ENCODE data around the gene NEK9. TPM values are rescaled to one million over a fixed set of nuclear protein-coding genes. Genes with fewer than 3 reads are reported as not detected.
A peak's percentile ranks its signal among the peaks of the same experiment; 100 is the strongest.
"Not testable (repeated sequence)": the region's sequence is repeated elsewhere in the genome, so short reads cannot be mapped to it uniquely, and the experiment has no call there.

NEK9 gene
- total RNA-seq, 4 donors from 2014 or later, result 22.2 to 58.3 (median 34.3) TPM

DNA sequence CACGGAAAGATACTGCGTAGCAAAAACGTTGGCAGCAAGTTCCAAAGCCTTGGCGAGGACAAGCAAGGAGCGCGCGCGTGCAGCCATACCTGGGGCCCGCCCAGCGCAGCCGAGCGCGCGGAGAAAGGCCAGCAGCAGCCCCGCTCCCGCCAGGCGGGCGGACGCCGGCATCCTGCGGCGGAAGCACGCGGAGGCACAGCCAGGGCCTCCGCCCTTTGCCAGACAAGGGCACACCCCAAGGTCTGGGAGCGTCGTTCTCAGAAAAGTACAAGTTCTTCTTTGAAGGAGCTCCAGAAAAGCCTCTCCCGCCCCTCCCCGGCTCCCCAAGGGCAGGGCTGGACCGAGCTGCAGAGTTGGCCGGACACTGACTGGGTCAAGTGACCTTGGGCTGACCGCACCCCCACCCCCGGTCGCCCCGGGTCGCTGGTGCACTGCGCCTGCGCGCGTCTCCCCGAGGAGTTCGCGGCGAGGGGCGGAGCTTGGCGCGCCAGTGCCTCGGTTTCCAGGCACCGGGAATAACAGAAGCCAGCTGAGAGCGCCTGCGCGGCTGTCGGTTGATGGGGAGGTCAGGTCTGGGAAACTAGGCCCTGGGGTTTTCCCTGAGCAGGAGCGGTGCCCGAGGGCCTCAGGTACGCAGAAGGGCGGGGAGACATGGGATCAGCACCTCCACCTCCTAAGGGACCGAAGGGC, 57.6 kb downstream of the NEK9 start, which contains the start of gene ZC2HC1C:
TSS of gene ZC2HC1C (plus strand) at position 521 of the 690 bp plus-strand sequence. CDS start 933 bp downstream, outside the sequence.
- H3K4me3 ChIP-seq, result peak within 1 kb of the TSS; percentile 53
- DNase-seq (ENCODE audit: low spot score in 2 of 2), result peak; percentile 97
- H3K27me3 ChIP-seq, result no peaks in the 10 kb centered on the region
- H3K36me3 ChIP-seq, result no peaks in the 10 kb centered on the region
- TF ChIP-seq, protein P1, sequence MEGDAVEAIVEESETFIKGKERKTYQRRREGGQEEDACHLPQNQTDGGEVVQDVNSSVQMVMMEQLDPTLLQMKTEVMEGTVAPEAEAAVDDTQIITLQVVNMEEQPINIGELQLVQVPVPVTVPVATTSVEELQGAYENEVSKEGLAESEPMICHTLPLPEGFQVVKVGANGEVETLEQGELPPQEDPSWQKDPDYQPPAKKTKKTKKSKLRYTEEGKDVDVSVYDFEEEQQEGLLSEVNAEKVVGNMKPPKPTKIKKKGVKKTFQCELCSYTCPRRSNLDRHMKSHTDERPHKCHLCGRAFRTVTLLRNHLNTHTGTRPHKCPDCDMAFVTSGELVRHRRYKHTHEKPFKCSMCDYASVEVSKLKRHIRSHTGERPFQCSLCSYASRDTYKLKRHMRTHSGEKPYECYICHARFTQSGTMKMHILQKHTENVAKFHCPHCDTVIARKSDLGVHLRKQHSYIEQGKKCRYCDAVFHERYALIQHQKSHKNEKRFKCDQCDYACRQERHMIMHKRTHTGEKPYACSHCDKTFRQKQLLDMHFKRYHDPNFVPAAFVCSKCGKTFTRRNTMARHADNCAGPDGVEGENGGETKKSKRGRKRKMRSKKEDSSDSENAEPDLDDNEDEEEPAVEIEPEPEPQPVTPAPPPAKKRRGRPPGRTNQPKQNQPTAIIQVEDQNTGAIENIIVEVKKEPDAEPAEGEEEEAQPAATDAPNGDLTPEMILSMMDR (IDR thresholded peaks at IDR 0.05), result no peak
- no peak for TF ChIP-seq EP300 (IDR thresholded peaks at IDR 0.05)
- peak in 2 of 3 donors; percentile 85 to 87 for TF ChIP-seq POLR2AphosphoS5 (IDR thresholded peaks at IDR 0.05)
- peak in 1 of 2 donors; percentile 49 for TF ChIP-seq POLR2A (IDR thresholded peaks at IDR 0.05)
- WGBS, result under 1% methylated on average over 31 of the region's 58 CpGs
- H3K27ac ChIP-seq, result peak within 1 kb of the TSS; percentile 91
- H3K4me1 ChIP-seq, result peaks cover 47% of the 10 kb centered on the region
- H3K9me3 ChIP-seq, result no peaks in the 10 kb centered on the region

DNA sequence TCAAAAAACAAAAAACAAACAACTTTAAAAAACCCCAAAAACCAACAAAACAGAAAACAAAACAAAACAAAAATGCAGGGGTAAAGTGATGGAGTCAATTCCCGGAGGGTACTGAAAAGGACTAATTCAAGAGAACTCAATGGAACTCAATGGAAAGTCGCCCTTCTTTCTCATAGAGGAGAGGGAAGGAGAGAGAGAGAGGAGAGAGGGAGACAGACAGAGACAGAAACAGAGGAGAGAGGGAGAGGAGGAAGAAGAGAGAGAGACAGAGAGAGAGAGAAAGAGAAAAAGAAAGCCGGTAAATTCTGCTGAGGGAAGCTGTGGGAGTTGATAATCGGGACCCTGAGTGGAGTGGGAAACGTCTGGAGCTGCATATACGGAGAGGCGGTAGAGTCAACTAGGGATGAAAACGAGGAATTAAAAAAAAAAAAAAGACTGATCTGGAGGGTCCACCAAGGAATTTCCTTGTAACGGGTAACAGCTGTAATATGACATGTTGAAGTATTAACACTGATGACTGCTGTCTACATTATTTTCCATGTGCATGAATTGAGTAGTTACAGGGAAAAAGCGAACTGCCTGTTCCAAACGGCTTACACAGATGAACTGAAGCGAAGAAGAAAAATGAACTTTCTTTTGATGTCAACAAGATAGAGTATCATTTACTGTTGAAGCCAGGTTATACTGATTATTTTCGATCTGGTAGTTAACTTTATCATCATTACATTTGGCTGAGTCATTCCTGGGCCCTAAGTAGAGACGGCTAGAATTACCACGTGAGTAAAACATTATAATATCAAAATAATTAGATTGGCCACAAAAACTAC, 58.3 kb downstream of the NEK9 start:
- TF ChIP-seq, protein P1 (IDR thresholded peaks at IDR 0.05), result no peak
- TF ChIP-seq EP300 (IDR thresholded peaks at IDR 0.05) (no peak), POLR2A (IDR thresholded peaks at IDR 0.05) (no peak), POLR2AphosphoS5 (IDR thresholded peaks at IDR 0.05) (no peak)
- Histone ChIP-seq H3K4me3 (peak overlapping the region; percentile 53), H3K9me3 (no peaks in the 10 kb centered on the region), H3K4me1 (peaks cover 51% of the 10 kb centered on the region), H3K27ac (peak overlapping the region; percentile 91), H3K27me3 (no peaks in the 10 kb centered on the region), H3K36me3 (no peaks in the 10 kb centered on the region)
- DNase-seq (ENCODE audit: low spot score in 2 of 2), result no peak
- 16% methylated on average over 15 of the region's 15 CpGs for WGBS

DNA sequence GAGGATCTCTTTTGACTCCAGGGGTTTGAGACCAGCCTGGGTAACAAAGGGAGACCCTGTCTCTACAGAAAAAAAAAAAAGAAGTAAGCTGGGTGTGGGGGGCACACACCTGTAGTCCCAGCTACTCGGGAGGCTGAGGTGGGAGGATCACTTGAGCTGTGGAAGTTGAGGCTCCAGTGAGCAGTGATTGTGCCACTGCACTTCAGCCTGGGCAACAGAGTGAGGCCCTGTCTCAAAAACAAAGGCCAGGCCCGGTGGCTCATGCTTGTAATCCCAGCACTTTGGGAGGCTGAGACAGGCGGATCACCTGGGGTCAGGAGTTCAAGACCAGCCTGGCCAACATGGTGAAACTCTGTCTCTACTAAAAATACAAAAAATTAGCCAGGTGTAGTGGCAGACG, 59.1 kb downstream of the NEK9 start:
- H3K27me3 ChIP-seq; DNase-seq (ENCODE audit: low spot score in 2 of 2); H3K36me3 ChIP-seq; H3K9me3 ChIP-seq: not testable (repeated sequence)
- Histone ChIP-seq H3K4me1 (peaks cover 59% of the 10 kb centered on the region), H3K4me3 (peak overlapping the region; percentile 53), H3K27ac (peak overlapping the region; percentile 91)
- WGBS, result 85% methylated on average over 4 of the region's 4 CpGs

DNA sequence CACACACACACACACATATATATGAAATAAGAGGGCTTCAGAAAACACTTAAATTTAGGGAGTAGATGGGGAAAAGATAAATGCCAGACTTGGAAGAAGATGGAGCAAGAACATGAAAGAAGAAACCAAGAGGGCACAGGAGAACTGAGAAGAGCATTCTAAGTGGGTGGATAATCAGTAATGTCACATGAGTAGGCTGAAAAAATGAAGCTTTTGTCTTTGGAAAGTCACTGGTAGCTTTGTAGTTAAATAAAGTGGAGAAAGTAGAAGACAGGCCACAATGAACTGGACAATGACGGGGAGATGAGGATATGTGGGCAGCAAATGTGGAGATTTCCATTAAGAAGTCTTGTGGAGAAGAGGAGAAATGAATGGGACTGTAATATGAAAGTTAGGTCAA, 59.6 kb downstream of the NEK9 start:
- Histone ChIP-seq H3K27me3 (no peaks in the 10 kb centered on the region), H3K36me3 (no peaks in the 10 kb centered on the region), H3K4me3 (no peak overlapping the region), H3K27ac (no peak overlapping the region), H3K4me1 (peaks cover 57% of the 10 kb centered on the region), H3K9me3 (no peaks in the 10 kb centered on the region)
- WGBS, result 89% methylated on average over 1 of the region's 1 CpG
- TF ChIP-seq EP300 (IDR thresholded peaks at IDR 0.05), result no peak
- no peak for TF ChIP-seq POLR2A (IDR thresholded peaks at IDR 0.05)
- TF ChIP-seq, protein P1 (IDR thresholded peaks at IDR 0.05), result no peak
- TF ChIP-seq POLR2AphosphoS5 (IDR thresholded peaks at IDR 0.05), result no peak
- no peak for DNase-seq (ENCODE audit: low spot score in 2 of 2)

DNA sequence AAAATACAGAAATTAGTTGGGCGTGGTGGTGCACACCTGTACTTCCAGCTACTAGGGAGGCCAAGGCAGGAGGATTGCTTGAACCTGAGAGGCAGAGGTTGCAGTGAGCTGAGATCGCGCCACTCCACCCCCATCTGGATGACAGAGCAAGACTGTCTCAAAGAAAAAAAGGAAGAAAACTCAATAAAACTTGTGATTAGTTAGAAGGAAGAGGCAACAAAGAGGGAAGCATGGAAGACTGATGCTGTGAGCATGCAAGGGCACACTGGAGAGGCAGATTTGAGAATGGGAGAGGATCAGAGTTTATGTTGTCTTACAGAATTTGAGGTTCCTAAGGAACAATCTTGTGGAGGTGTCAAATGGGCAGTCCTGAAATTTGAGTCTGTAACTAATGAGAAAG, 60.2 kb downstream of the NEK9 start:
- Histone ChIP-seq H3K27ac (no peak overlapping the region), H3K4me3 (no peak overlapping the region), H3K4me1 (peaks cover 58% of the 10 kb centered on the region), H3K27me3 (no peaks in the 10 kb centered on the region), H3K9me3 (no peaks in the 10 kb centered on the region), H3K36me3 (no peaks in the 10 kb centered on the region)
- TF ChIP-seq EP300 (IDR thresholded peaks at IDR 0.05), result no peak
- TF ChIP-seq POLR2AphosphoS5 (IDR thresholded peaks at IDR 0.05), result no peak
- no peak for TF ChIP-seq POLR2A (IDR thresholded peaks at IDR 0.05)
- TF ChIP-seq, protein P1 (IDR thresholded peaks at IDR 0.05), result no peak
- DNase-seq (ENCODE audit: low spot score in 2 of 2), result no peak
- WGBS, result 100% methylated on average over 3 of the region's 3 CpGs
